ENCODE data around the gene JUP.

JUP gene

DNA sequence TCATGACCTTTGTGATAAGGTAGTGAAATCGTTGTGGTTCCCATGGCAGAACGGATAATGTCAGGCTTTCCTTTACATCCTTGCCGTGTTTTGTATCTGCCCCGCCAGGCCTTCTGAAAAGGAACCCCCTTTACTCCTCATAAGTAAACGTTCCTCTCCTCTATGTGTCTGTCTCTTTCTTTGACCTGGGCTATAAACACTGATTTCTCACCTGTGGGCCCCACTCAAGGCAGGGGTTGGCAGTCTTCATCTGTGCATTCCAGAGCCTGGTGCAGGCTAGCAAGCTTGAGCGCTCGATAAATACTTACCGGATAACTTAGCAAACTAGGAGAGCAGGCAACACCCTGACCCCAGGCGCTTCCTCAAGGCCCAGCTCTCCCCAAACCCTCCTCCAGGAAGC is 44.8 kb downstream of the JUP start:
- TF ChIP-seq, protein P1, sequence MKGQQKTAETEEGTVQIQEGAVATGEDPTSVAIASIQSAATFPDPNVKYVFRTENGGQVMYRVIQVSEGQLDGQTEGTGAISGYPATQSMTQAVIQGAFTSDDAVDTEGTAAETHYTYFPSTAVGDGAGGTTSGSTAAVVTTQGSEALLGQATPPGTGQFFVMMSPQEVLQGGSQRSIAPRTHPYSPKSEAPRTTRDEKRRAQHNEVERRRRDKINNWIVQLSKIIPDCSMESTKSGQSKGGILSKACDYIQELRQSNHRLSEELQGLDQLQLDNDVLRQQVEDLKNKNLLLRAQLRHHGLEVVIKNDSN (IDR thresholded peaks at IDR 0.05), result no peak
- no peak for TF ChIP-seq FOXM1 (IDR thresholded peaks at IDR 0.05; ENCODE audit: borderline replicate concordance, low read depth)
- TF ChIP-seq EP300 (IDR thresholded peaks at IDR 0.05; ENCODE audit: borderline replicate concordance), result no peak
- no peak for TF ChIP-seq TEAD4 (IDR thresholded peaks at IDR 0.05)
- no peak for TF ChIP-seq YY1 (IDR thresholded peaks at IDR 0.05; ENCODE audit: low read depth)
- no peak for TF ChIP-seq RAD21 (IDR thresholded peaks at IDR 0.05; ENCODE audit: low read depth)
- no peak for TF ChIP-seq NFIC (IDR thresholded peaks at IDR 0.05)
- TF ChIP-seq TAF1 (IDR thresholded peaks at IDR 0.05; ENCODE audit: low read depth), result no peak
- TF ChIP-seq CREB1 (IDR thresholded peaks at IDR 0.05; ENCODE audit: low read depth), result no peak

DNA sequence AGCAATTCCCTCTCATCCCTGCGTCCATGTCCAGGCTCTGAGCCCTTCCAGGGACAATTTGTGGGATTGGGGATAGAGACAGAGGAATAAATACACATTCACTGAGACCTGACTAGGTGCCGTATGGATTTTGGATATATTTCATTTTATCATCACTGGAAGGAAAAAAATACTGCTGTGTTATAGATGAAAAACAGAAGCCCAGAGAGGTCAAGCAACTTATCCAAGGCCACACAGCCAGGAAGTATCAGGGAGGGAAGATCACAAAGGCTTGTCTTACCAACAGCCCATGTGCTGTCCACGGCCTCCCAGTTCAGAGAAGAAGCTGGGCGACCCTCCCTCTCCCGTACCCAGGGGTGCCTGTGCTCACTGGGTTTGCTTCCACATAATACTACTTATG is 46.0 kb downstream of the JUP start:
- TF ChIP-seq NFIC (IDR thresholded peaks at IDR 0.05), result no peak
- 0 out of 2 replicates have a peak, but pooled peaks have one; percentile 20 for TF ChIP-seq TAF1 (IDR thresholded peaks at IDR 0.05; ENCODE audit: low read depth)

DNA sequence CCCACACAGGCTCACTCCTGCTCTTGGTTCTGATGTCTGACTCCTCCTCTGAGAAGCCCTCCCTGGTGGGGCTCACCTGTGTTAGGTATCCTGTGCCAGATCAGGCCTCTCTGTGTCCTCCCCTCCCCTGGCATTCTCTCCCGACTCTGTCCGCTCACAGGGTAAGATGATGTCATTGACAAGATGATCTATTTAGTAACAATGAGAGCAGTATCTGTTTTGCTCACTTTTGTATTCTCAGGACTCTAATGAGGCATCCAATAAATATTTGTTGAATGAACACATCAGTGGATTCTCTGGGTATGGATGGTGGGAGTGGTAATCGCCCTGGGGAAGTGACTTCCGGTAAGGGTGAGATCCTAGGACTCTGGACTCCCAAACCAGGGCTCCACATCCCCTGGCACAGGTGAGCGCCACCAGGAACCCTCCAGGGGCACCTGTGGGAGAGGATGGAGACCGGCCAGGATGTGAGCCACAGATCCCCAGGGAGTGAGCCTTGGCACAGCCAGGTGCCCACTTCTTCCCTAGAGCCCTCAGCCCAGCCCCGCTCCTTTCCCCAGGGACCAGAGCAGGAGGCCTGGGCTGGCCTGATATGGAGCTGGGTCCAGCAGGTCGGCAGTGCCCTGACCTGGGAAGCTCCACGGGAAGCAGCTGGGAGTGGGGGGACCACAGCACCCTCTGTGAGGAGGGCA is 46.7 kb downstream of the JUP start:
- TF ChIP-seq FOXM1 (IDR thresholded peaks at IDR 0.05; ENCODE audit: borderline replicate concordance, low read depth) (no peak), TEAD4 (IDR thresholded peaks at IDR 0.05) (no peak), NFIC (IDR thresholded peaks at IDR 0.05) (no peak), ZBTB7A (IDR thresholded peaks at IDR 0.05; ENCODE audit: low read depth) (no peak), CEBPB (IDR thresholded peaks at IDR 0.05) (no peak), YY1 (IDR thresholded peaks at IDR 0.05; ENCODE audit: low read depth) (no peak), CREB1 (IDR thresholded peaks at IDR 0.05; ENCODE audit: low read depth) (no peak), EGR1 (IDR thresholded peaks at IDR 0.05) (no peak), RAD21 (IDR thresholded peaks at IDR 0.05; ENCODE audit: low read depth) (no peak), EP300 (IDR thresholded peaks at IDR 0.05; ENCODE audit: borderline replicate concordance) (no peak), TCF12 (IDR thresholded peaks at IDR 0.05; ENCODE audit: low read depth) (no peak), TAF1 (IDR thresholded peaks at IDR 0.05; ENCODE audit: low read depth) (no peak)
- TF ChIP-seq, protein P1 (IDR thresholded peaks at IDR 0.05), result no peak
- TF ChIP-seq, protein P2, sequence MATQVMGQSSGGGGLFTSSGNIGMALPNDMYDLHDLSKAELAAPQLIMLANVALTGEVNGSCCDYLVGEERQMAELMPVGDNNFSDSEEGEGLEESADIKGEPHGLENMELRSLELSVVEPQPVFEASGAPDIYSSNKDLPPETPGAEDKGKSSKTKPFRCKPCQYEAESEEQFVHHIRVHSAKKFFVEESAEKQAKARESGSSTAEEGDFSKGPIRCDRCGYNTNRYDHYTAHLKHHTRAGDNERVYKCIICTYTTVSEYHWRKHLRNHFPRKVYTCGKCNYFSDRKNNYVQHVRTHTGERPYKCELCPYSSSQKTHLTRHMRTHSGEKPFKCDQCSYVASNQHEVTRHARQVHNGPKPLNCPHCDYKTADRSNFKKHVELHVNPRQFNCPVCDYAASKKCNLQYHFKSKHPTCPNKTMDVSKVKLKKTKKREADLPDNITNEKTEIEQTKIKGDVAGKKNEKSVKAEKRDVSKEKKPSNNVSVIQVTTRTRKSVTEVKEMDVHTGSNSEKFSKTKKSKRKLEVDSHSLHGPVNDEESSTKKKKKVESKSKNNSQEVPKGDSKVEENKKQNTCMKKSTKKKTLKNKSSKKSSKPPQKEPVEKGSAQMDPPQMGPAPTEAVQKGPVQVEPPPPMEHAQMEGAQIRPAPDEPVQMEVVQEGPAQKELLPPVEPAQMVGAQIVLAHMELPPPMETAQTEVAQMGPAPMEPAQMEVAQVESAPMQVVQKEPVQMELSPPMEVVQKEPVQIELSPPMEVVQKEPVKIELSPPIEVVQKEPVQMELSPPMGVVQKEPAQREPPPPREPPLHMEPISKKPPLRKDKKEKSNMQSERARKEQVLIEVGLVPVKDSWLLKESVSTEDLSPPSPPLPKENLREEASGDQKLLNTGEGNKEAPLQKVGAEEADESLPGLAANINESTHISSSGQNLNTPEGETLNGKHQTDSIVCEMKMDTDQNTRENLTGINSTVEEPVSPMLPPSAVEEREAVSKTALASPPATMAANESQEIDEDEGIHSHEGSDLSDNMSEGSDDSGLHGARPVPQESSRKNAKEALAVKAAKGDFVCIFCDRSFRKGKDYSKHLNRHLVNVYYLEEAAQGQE (IDR thresholded peaks at IDR 0.05; ENCODE audit: low read depth), result no peak
- TF ChIP-seq, protein P3, sequence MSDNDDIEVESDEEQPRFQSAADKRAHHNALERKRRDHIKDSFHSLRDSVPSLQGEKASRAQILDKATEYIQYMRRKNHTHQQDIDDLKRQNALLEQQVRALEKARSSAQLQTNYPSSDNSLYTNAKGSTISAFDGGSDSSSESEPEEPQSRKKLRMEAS (IDR thresholded peaks at IDR 0.05), result no peak

DNA sequence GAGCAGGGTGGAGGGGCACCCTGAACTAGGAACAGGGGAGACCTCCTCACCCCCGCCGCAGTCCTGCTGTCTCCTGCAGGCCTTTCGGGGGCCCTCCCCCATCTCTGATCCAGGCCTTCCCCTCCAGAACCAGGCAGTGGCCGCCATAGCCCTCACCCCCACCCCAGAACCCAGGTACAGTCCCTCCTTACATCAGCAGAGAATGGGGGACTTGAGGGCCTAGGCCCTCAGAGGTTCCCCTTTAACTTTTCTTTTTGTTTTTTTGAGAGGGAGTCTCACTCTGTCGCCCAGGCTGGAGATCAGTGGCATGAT is 47.8 kb downstream of the JUP start:
- TF ChIP-seq FOXM1 (IDR thresholded peaks at IDR 0.05; ENCODE audit: borderline replicate concordance, low read depth) (no peak), NFIC (IDR thresholded peaks at IDR 0.05) (no peak), RAD21 (IDR thresholded peaks at IDR 0.05; ENCODE audit: low read depth) (no peak), TCF12 (IDR thresholded peaks at IDR 0.05; ENCODE audit: low read depth) (no peak), EP300 (IDR thresholded peaks at IDR 0.05; ENCODE audit: borderline replicate concordance) (no peak), YY1 (IDR thresholded peaks at IDR 0.05; ENCODE audit: low read depth) (no peak), TEAD4 (IDR thresholded peaks at IDR 0.05) (no peak), ZBTB7A (IDR thresholded peaks at IDR 0.05; ENCODE audit: low read depth) (no peak), EGR1 (IDR thresholded peaks at IDR 0.05) (no peak), CEBPB (IDR thresholded peaks at IDR 0.05) (no peak), CREB1 (IDR thresholded peaks at IDR 0.05; ENCODE audit: low read depth) (no peak), TAF1 (IDR thresholded peaks at IDR 0.05; ENCODE audit: low read depth) (no peak)
- TF ChIP-seq, protein P2 (IDR thresholded peaks at IDR 0.05; ENCODE audit: low read depth), result no peak
- TF ChIP-seq, protein P3 (IDR thresholded peaks at IDR 0.05), result no peak
- TF ChIP-seq, protein P1 (IDR thresholded peaks at IDR 0.05), result no peak

DNA sequence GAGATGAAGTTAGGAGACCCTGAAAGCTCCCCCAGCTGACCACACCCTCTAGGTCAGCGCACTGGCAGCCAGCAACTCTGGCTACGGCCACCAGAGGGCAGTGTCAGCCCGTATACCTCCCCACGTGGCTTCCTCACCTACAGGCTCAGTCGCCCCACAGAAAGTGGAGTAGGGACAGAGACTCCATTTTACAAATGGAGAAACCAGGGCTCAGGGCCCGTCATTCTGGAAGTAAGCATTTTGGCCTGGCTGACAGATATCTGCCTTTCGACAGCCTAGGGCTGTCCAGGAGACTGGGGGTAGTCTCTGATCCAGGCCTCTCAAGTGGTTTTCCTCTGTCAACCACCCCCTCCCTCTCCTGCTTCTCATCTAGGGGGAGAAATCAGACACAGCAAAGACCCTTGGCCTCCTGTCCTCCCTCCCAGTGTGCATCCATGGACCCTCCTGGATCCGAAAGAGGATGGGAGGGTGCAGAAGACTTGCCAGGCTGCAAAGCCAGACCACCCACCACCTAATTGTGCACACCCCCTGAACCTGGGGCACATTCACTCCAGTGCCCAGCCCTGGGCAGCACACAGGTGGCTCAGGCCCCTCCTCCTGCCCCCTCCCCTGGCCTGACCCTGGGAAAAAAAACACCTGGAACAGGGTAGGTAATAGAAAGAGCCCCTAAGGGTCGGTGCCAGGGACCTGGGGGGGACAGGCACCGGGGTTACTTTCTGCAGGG is 48.3 kb downstream of the JUP start:
- TF ChIP-seq CREB1 (IDR thresholded peaks at IDR 0.05; ENCODE audit: low read depth), result no peak
- TF ChIP-seq, protein P2 (IDR thresholded peaks at IDR 0.05; ENCODE audit: low read depth), result no peak
- TF ChIP-seq TCF12 (IDR thresholded peaks at IDR 0.05; ENCODE audit: low read depth), result peak; percentile 46; the same call in 1 of the 2 replicates
- TF ChIP-seq EP300 (IDR thresholded peaks at IDR 0.05; ENCODE audit: borderline replicate concordance), result no peak
- no peak for TF ChIP-seq FOXM1 (IDR thresholded peaks at IDR 0.05; ENCODE audit: borderline replicate concordance, low read depth)
- TF ChIP-seq EGR1 (IDR thresholded peaks at IDR 0.05), result no peak
- peak; percentile 76 for TF ChIP-seq YY1 (IDR thresholded peaks at IDR 0.05; ENCODE audit: low read depth)
- no peak for TF ChIP-seq TAF1 (IDR thresholded peaks at IDR 0.05; ENCODE audit: low read depth)
- TF ChIP-seq, protein P3 (IDR thresholded peaks at IDR 0.05), result peak; percentile 96
- TF ChIP-seq TEAD4 (IDR thresholded peaks at IDR 0.05), result no peak
- peak; percentile 98 for TF ChIP-seq RAD21 (IDR thresholded peaks at IDR 0.05; ENCODE audit: low read depth)
- no peak for TF ChIP-seq CEBPB (IDR thresholded peaks at IDR 0.05)
- TF ChIP-seq NFIC (IDR thresholded peaks at IDR 0.05), result no peak
- TF ChIP-seq ZBTB7A (IDR thresholded peaks at IDR 0.05; ENCODE audit: low read depth), result no peak
- TF ChIP-seq, protein P1 (IDR thresholded peaks at IDR 0.05), result 0 out of 2 replicates have a peak, but pooled peaks have one; percentile 58
